Osteocyte (in vitro differentiated cells): Measurements from ENCODE around the gene TSPAN14. TPM values are rescaled to one million over a fixed set of nuclear protein-coding genes. Genes with fewer than 3 reads are reported as not detected.

Experiments used
- DNase-seq: peaks from one replicate; pipeline ENCODE4 v3.0.0; 2021; ENCODE audit warnings: mixed read lengths; ENCODE audit not compliant: unreplicated experiment; ENCODE audit errors: extremely low spot score
- H3K27ac Mint-ChIP-seq: one replicate; pipeline ENCODE4 v1.8.0; 2021; ENCODE audit warnings: mild to moderate bottlenecking, mixed read lengths; ENCODE audit not compliant: unreplicated experiment
- H3K27me3 Mint-ChIP-seq: one replicate; pipeline ENCODE4 v1.8.0; 2021; ENCODE audit warnings: mixed read lengths; ENCODE audit not compliant: unreplicated experiment
- H3K36me3 Mint-ChIP-seq: one replicate; pipeline ENCODE4 v1.8.0; 2021; ENCODE audit warnings: mixed read lengths; ENCODE audit not compliant: unreplicated experiment
- H3K4me1 Mint-ChIP-seq: one replicate; pipeline ENCODE4 v1.8.0; 2021; ENCODE audit warnings: mixed read lengths; ENCODE audit not compliant: unreplicated experiment
- H3K4me3 Mint-ChIP-seq: one replicate; pipeline ENCODE4 v1.8.0; 2021; ENCODE audit warnings: mild to moderate bottlenecking, moderate library complexity, mixed read lengths; ENCODE audit not compliant: unreplicated experiment
- H3K9me3 Mint-ChIP-seq: one replicate; pipeline ENCODE4 v1.8.0; 2021; ENCODE audit warnings: mixed read lengths; ENCODE audit not compliant: unreplicated experiment
- long read RNA-seq: library from polyadenylated mRNA; unstranded; transcript quantifications from one replicate; pipeline ENCODE4 v2.0.0, GENCODE V29; 2021
- total RNA-seq: library from RNA; stranded (reverse); gene quantifications from 2 replicates; pipeline ENCODE4 v1.2.1, GENCODE V29; 2021
- TF ChIP-seq, protein P1 (sequence below): fragments of 200-600 bp; sonication (generic); IDR thresholded peaks from 2 replicates; pipeline ENCODE4 v1.5.0; 2021; ENCODE audit warnings: antibody characterized with exemption, mild to moderate bottlenecking, moderate library complexity

Gene TSPAN14, protein sequence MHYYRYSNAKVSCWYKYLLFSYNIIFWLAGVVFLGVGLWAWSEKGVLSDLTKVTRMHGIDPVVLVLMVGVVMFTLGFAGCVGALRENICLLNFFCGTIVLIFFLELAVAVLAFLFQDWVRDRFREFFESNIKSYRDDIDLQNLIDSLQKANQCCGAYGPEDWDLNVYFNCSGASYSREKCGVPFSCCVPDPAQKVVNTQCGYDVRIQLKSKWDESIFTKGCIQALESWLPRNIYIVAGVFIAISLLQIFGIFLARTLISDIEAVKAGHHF
- total RNA-seq, result 50.7 and 51.4 TPM in 2 replicates
- long read RNA-seq, full-length matches to known transcripts, result 31 of 60 reads
- long read RNA-seq, partial matches to known transcripts, result 3 of 60 reads
- long read RNA-seq, other reads (novel, unspliced or antisense), result 26 of 60 reads

DNA sequence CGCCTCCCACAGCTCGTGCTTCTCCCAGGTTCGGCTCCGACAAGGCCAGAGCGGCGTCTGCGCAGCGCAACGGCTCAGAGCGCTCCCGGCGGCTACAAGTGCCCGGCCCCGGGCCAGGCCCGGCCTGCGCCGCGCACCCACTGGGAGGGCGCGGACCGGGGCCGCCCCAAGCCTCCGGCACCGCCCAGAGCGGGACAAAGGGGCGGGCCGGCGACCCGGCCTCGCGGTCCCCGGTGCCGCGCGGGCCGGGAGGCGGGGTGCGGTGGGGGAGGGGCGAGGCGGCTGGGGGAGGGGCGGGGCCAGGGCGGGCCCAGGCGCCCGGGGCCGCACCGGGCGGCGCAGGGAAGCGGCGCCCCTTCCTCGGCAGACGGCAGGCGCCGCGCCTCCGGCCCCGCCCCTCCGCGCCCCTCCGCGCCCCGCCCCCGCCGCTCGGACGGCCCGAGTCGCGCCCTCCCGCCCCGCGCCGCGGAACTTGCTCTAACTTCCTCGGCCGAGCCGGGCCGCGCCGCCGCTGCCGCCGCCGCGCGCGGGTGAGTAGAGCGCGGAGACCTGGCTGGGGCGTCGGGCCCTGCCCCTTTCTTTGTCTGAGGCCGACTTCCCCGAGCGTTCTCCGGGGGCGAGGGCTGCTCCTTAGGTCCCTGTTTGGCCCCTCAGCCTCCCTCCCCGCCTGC lies at the start of gene TSPAN14:
Gene TSPAN14, plus strand, starts transcription at position 469 of the 671 bp plus-strand sequence. CDS start 34,924 bp downstream, outside the sequence.
- peaks cover 31% of the 10 kb centered on the region for H3K4me1 Mint-ChIP-seq
- H3K27me3 Mint-ChIP-seq, result no peaks in the 10 kb centered on the region
- peak within 1 kb of the TSS; percentile 94 for H3K4me3 Mint-ChIP-seq
- TF ChIP-seq, protein P1, sequence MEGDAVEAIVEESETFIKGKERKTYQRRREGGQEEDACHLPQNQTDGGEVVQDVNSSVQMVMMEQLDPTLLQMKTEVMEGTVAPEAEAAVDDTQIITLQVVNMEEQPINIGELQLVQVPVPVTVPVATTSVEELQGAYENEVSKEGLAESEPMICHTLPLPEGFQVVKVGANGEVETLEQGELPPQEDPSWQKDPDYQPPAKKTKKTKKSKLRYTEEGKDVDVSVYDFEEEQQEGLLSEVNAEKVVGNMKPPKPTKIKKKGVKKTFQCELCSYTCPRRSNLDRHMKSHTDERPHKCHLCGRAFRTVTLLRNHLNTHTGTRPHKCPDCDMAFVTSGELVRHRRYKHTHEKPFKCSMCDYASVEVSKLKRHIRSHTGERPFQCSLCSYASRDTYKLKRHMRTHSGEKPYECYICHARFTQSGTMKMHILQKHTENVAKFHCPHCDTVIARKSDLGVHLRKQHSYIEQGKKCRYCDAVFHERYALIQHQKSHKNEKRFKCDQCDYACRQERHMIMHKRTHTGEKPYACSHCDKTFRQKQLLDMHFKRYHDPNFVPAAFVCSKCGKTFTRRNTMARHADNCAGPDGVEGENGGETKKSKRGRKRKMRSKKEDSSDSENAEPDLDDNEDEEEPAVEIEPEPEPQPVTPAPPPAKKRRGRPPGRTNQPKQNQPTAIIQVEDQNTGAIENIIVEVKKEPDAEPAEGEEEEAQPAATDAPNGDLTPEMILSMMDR, result no peak
- peak; percentile 91 for DNase-seq
- H3K36me3 Mint-ChIP-seq, result no peaks in the 10 kb centered on the region
- H3K9me3 Mint-ChIP-seq, result no peaks in the 10 kb centered on the region
- peak within 1 kb of the TSS; percentile 79 for H3K27ac Mint-ChIP-seq

DNA sequence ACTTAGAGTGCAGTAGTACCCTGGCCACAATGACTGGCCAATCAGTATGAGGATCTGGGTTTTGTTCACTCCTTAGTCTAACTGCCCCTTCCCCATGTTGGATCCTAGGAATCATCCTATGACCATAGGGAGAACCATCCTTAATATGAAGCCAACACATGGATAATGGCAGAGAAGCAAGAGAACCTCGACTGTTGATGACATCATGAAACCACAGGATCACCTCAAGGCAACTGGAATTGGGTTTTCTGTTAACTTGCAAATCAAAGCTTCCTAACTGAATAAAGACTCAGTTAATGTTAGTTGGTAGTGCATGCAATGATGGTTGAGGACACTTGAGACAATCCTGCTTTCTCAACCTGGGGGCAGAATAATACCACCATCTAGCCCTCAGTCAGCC lies 49.1 kb upstream of the TSPAN14 start:
- TF ChIP-seq, protein P1, result no peak
- H3K4me1 Mint-ChIP-seq, result peaks cover 26% of the 10 kb centered on the region
- H3K27me3 Mint-ChIP-seq, result peaks cover 9% of the 10 kb centered on the region
- H3K36me3 Mint-ChIP-seq, result no peaks in the 10 kb centered on the region
- no peaks in the 10 kb centered on the region for H3K9me3 Mint-ChIP-seq
- no peak overlapping the region for H3K27ac Mint-ChIP-seq
- DNase-seq, result no peak
- no peak overlapping the region for H3K4me3 Mint-ChIP-seq

DNA sequence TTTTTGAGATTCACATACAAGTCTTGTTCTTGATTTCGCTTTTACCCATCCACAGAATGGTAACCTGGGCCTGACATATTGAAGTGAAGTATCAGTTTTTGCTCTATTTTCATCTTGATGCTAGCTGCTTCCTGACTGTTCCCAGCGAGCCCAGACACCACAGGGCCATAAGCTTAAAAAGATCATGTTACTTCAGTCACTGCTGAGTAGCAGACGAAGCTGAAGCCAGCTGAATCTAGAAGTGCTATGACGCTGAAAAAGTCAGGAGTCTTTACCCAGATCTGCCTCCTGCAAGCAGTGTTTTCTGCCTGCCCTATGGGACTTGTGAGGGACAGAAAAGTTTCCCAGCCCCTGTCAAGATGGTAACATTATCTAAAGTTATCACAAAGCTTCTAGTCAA lies 48.5 kb upstream of the TSPAN14 start:
- Mint-ChIP-seq H3K36me3 (no peaks in the 10 kb centered on the region), H3K27me3 (peaks cover 9% of the 10 kb centered on the region), H3K4me1 (peaks cover 32% of the 10 kb centered on the region), H3K27ac (peak overlapping the region; percentile 61), H3K4me3 (no peak overlapping the region), H3K9me3 (no peaks in the 10 kb centered on the region)
- TF ChIP-seq, protein P1, result no peak
- DNase-seq, result no peak

DNA sequence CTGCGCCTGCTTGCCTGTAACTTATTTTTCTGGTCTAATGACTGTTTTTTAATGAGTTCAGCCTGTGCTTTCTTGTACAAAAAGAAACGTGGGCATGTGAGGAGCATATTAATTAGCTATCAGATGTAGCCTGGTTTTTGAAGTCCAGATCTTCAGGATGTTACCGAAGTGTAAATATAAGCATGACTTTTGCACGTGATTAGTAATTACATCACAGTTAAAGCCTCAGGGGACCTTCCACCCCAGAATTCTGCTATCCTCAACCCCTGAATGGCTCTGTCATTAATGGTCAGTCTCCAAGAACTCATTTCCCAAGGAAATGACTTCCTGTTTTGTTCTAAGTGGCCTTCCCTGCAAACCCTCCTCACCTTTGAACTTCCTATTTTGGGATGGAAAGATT lies 47.9 kb upstream of the TSPAN14 start:
- no peak overlapping the region for H3K4me3 Mint-ChIP-seq
- no peak overlapping the region for H3K27ac Mint-ChIP-seq
- H3K9me3 Mint-ChIP-seq, result no peaks in the 10 kb centered on the region
- peaks cover 38% of the 10 kb centered on the region for H3K4me1 Mint-ChIP-seq
- H3K36me3 Mint-ChIP-seq, result no peaks in the 10 kb centered on the region
- peaks cover 9% of the 10 kb centered on the region for H3K27me3 Mint-ChIP-seq
- TF ChIP-seq, protein P1, result no peak
- no peak for DNase-seq

DNA sequence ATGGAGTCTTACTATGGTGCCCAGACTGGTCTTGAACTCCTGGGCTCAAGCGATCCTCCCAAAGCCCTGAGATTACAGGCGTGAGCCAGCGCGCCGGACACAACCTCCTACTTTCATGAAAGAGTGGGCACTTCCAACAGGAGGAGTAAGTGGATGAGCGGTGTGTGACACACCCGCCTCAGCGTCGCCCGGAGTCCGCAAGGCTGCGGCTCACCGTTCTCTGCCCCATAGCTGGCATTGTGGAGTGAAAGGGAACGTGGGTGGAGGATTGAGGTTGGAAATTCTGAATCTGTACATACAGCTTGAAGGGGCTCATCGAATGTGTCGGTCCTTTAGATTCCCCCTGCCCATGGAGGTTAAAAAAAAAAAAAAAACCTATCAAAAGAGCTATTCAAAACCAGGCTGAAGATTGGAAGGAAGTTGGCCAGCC lies 46.3 kb upstream of the TSPAN14 start:
- peaks cover 52% of the 10 kb centered on the region for H3K4me1 Mint-ChIP-seq
- DNase-seq, result no peak
- H3K27me3 Mint-ChIP-seq, result peaks cover 9% of the 10 kb centered on the region

More for the DNA sequence above, 46.3 kb upstream of the TSPAN14 start:
- no peaks in the 10 kb centered on the region for H3K36me3 Mint-ChIP-seq
- TF ChIP-seq, protein P1, result no peak
- H3K27ac Mint-ChIP-seq, result peak overlapping the region; percentile 11
- peak overlapping the region; percentile 78 for H3K4me3 Mint-ChIP-seq
- no peaks in the 10 kb centered on the region for H3K9me3 Mint-ChIP-seq
